ENCODE data around the gene OR2S2. TPM values are rescaled to one million over a fixed set of nuclear protein-coding genes. Genes with fewer than 3 reads are reported as not detected.

The OR2S2 gene
- total and polyA plus RNA-seq, 2 donors (not counting 3 experiments of a cell fraction or from before 2014, with no cell fraction given) = not detected

DNA sequence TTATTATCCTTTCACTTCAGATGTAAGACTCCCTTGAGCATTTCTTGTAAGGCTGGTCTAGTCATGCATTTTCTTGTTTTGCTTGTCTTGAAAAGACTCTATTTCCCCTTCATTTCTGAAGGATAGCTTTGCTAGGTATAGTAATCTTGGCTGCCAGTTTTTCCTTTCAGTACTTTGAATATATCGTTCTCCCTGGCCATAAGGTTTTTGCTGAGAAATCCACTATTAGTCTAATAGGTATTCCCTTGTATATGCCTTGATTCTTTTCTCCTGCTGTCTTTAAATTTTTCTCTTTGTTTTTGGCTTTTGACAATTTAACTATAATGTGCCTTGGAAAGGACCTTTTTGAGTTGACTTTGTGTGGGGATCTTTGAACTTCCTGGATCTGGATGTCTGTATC lies 16.8 kb upstream of the OR2S2 start:
- intact Hi-C loops (cut with micrococcal nuclease) (no loop called here), dilution Hi-C loops (cut with MboI; ENCODE audit: extremely low pct_ligation_motif_present, low sequenced_read_pairs) (no loop called here)
- H3K9me1 ChIP-seq (replicated peaks; ENCODE audit: control insufficient read depth, extremely low read depth, insufficient read depth, low read length) = no peaks in the 10 kb centered on the region
- no peaks in the 10 kb centered on the region for H4K20me1 ChIP-seq (replicated peaks; ENCODE audit: control insufficient read depth, extremely low read depth, insufficient read depth, low read length)
- no peak overlapping the region for H3K4me2 ChIP-seq (ENCODE audit: insufficient read depth, low read length)
- ChIA-PET CTCF (no interaction called here), POLR2A (no interaction called here)
- no peak overlapping the region for H3K27ac ChIP-seq (ENCODE audit: insufficient read depth, low read depth, low read length)
- no TSS peak for BruUV-seq (replicated peaks)
- FAIRE-seq (no peak), DNase-seq (ENCODE audit: low read depth, low spot score) (no peak)
- H3K27me3 ChIP-seq (ENCODE audit: control insufficient read depth in 2 of 2, insufficient read depth in 2 of 2, low read length in 2 of 2) = no peaks in the 10 kb centered on the region
- TF ChIP-seq EZH2 (IDR thresholded peaks at IDR 0.05; ENCODE audit: borderline replicate concordance, low read depth, low read length, severe bottlenecking) (no peak), FOS (IDR thresholded peaks at IDR 0.05; ENCODE audit: borderline replicate concordance, insufficient read depth, low read length) (no peak), POLR2AphosphoS5 (IDR thresholded peaks at IDR 0.05; ENCODE audit: insufficient read depth, low read depth, low read length) (no peak), POLR2A (IDR thresholded peaks at IDR 0.05; ENCODE audit: low read depth, low read length) (no peak), GATA2 (IDR thresholded peaks at IDR 0.05; ENCODE audit: insufficient read depth, insufficient read length, low read depth, low read length) (no peak), MYC (IDR thresholded peaks at IDR 0.05; ENCODE audit: low read depth, low read length) (no peak), JUN (IDR thresholded peaks at IDR 0.05; ENCODE audit: borderline replicate concordance, insufficient read depth, insufficient read length, low read depth) (no peak)
- TF ChIP-seq, protein P1, sequence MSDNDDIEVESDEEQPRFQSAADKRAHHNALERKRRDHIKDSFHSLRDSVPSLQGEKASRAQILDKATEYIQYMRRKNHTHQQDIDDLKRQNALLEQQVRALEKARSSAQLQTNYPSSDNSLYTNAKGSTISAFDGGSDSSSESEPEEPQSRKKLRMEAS (IDR thresholded peaks at IDR 0.05; ENCODE audit: insufficient read depth, insufficient read length) = no peak
- TF ChIP-seq, protein P2, sequence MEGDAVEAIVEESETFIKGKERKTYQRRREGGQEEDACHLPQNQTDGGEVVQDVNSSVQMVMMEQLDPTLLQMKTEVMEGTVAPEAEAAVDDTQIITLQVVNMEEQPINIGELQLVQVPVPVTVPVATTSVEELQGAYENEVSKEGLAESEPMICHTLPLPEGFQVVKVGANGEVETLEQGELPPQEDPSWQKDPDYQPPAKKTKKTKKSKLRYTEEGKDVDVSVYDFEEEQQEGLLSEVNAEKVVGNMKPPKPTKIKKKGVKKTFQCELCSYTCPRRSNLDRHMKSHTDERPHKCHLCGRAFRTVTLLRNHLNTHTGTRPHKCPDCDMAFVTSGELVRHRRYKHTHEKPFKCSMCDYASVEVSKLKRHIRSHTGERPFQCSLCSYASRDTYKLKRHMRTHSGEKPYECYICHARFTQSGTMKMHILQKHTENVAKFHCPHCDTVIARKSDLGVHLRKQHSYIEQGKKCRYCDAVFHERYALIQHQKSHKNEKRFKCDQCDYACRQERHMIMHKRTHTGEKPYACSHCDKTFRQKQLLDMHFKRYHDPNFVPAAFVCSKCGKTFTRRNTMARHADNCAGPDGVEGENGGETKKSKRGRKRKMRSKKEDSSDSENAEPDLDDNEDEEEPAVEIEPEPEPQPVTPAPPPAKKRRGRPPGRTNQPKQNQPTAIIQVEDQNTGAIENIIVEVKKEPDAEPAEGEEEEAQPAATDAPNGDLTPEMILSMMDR (IDR thresholded peaks at IDR 0.05; ENCODE audit: extremely low read depth in 1 of 2, insufficient read depth in 1 of 2, low read depth in 1 of 2, low read length in 2 of 2) = no peak
- H3K4me1 ChIP-seq (ENCODE audit: control insufficient read depth, extremely low read depth, insufficient read depth, low read length) = no peaks in the 10 kb centered on the region
- no peak overlapping the region for H3K9ac ChIP-seq (replicated peaks; ENCODE audit: extremely low read depth, insufficient read depth, low read length)
- no peak overlapping the region for H2AFZ ChIP-seq (ENCODE audit: low read depth, low read length)
- H3K79me2 ChIP-seq (ENCODE audit: control insufficient read depth, insufficient read depth, low read length) = no peaks in the 10 kb centered on the region
- no peaks in the 10 kb centered on the region for H3K36me3 ChIP-seq (ENCODE audit: control insufficient read depth in 2 of 2, extremely low read depth in 1 of 2, insufficient read depth in 2 of 2, low read length in 2 of 2)
- no peak overlapping the region for H3K4me3 ChIP-seq (replicated peaks in 1 of 3; ENCODE audit: insufficient read depth in 1 of 3, low read depth in 1 of 3, low read length in 3 of 3)
- H3K9me3 ChIP-seq (replicated peaks; ENCODE audit: control insufficient read depth, insufficient read depth, low read length) = no peaks in the 10 kb centered on the region

All from endothelial cell of umbilical vein (primary cell).